ENCODE measurements around the gene JADE2.
"Not testable (repeated sequence)": the region's sequence is repeated elsewhere in the genome, so short reads cannot be mapped to it uniquely, and the experiment has no call there.

The JADE2 gene

GRCh38 chr5:134508521-134509195 lies 16.8 kb upstream of the JADE2 start:
- DNase-seq, result no peak

- DNase-seq, result no peak
Observed at GRCh38 chr5:134509308-134510040, 16.0 kb upstream of the JADE2 start.

- no peak for DNase-seq
Observed at GRCh38 chr5:134510970-134511795, 14.3 kb upstream of the JADE2 start.

GRCh38 chr5:134511796-134512660 lies 13.4 kb upstream of the JADE2 start:
- DNase-seq, result peak; percentile 71

GRCh38 chr5:134512661-134512999 lies 12.8 kb upstream of the JADE2 start:
- DNase-seq, result no peak

GRCh38 chr5:134515801-134516200 lies 9.7 kb upstream of the JADE2 start:
- peak; percentile 31 for DNase-seq

GRCh38 chr5:134516984-134517383 lies 8.5 kb upstream of the JADE2 start:
- DNase-seq, result not testable (repeated sequence)

- DNase-seq, result no peak
Observed at GRCh38 chr5:134517553-134517952, 7.9 kb upstream of the JADE2 start.

GRCh38 chr5:134519989-134520388 lies 5.5 kb upstream of the JADE2 start:
- no peak for DNase-seq

GRCh38 chr5:134521841-134522240 lies 3.6 kb upstream of the JADE2 start:
- DNase-seq, result no peak

- no peak for DNase-seq
Observed at GRCh38 chr5:134523543-134524271, 1.8 kb upstream of the JADE2 start.

- DNase-seq, result peak; percentile 84
Observed at GRCh38 chr5:134524272-134524825, 1.1 kb upstream of the JADE2 start.

- DNase-seq, result peak; percentile 59
Observed at GRCh38 chr5:134525683-134526482, 413 bp downstream of the JADE2 start.

GRCh38 chr5:134526483-134527155 lies 1.1 kb downstream of the JADE2 start:
- DNase-seq, result peak; percentile 88

- DNase-seq, result peak; percentile 99
Observed at GRCh38 chr5:134527156-134527960, 1.9 kb downstream of the JADE2 start.

GRCh38 chr5:134527961-134528424 lies 2.5 kb downstream of the JADE2 start:
- no peak for DNase-seq

- no peak for DNase-seq
Observed at GRCh38 chr5:134528556-134528955, 3.1 kb downstream of the JADE2 start.

GRCh38 chr5:134529460-134529859 lies 4.0 kb downstream of the JADE2 start:
- DNase-seq, result no peak

Measured in NCI-H510A treated with DMSO at 0.1 percent for 48 hours (cell line).